NCI-H748 treated with DMSO at 0.1 percent for 48 hours (cell line): ENCODE measurements around the gene EFCAB7.
A peak's percentile ranks its signal among the peaks of the same experiment; 100 is the strongest.

ENCODE experiments used
- DNase-seq: peaks from one replicate; lab custom pipeline; 2025; lab: John Stamatoyannopoulos, UW

Gene EFCAB7

GRCh38 chr1:63522891-63523728 lies at the start of gene EFCAB7, which contains the start of gene ITGB3BP:
Gene EFCAB7, plus strand, starts transcription at chr1:63523525. Its CDS starts 2,048 bp downstream, at chr1:63525573.
Gene ITGB3BP, minus strand, starts transcription at chr1:63523225. Its CDS starts 92 bp downstream, at chr1:63523133.
- DNase-seq = peak; percentile 93

- DNase-seq = no peak
These were observed 47.6 kb upstream of the EFCAB7 start for GRCh38 chr1:63475761-63476160.

GRCh38 chr1:63480057-63480456 lies 43.3 kb upstream of the EFCAB7 start:
- DNase-seq = no peak

GRCh38 chr1:63486629-63487028 lies 36.7 kb upstream of the EFCAB7 start:
- DNase-seq = no peak

- DNase-seq = no peak
These were observed 35.8 kb upstream of the EFCAB7 start for GRCh38 chr1:63487336-63488065.

- DNase-seq = no peak
These were observed 25.7 kb upstream of the EFCAB7 start for GRCh38 chr1:63497577-63497976.

- DNase-seq = no peak
These were observed 25.2 kb upstream of the EFCAB7 start for GRCh38 chr1:63498106-63498505.

GRCh38 chr1:63501256-63501655 lies 22.1 kb upstream of the EFCAB7 start:
- no peak for DNase-seq

GRCh38 chr1:63506782-63507181 lies 16.5 kb upstream of the EFCAB7 start:
- DNase-seq = no peak

- no peak for DNase-seq
These were observed 13.6 kb upstream of the EFCAB7 start for GRCh38 chr1:63509718-63510117.

- DNase-seq = no peak
These were observed 10.7 kb upstream of the EFCAB7 start for GRCh38 chr1:63512584-63512983.

- no peak for DNase-seq
These were observed 6.7 kb upstream of the EFCAB7 start for GRCh38 chr1:63516629-63517028.

GRCh38 chr1:63523738-63524137 lies 413 bp downstream of the EFCAB7 start:
- no peak for DNase-seq

GRCh38 chr1:63524201-63524600 lies 876 bp downstream of the EFCAB7 start:
- no peak for DNase-seq

- DNase-seq = no peak
These were observed 9.4 kb downstream of the EFCAB7 start for GRCh38 chr1:63532727-63533126.

GRCh38 chr1:63533931-63534330 lies 10.6 kb downstream of the EFCAB7 start:
- no peak for DNase-seq

- DNase-seq = no peak
These were observed 11.1 kb downstream of the EFCAB7 start for GRCh38 chr1:63534406-63534805.

GRCh38 chr1:63537006-63537405 lies 13.7 kb downstream of the EFCAB7 start:
- no peak for DNase-seq

GRCh38 chr1:63537940-63538339 lies 14.6 kb downstream of the EFCAB7 start:
- DNase-seq = no peak

GRCh38 chr1:63545780-63546179 lies 22.5 kb downstream of the EFCAB7 start:
- DNase-seq = no peak

- DNase-seq = no peak
These were observed 24.4 kb downstream of the EFCAB7 start for GRCh38 chr1:63547621-63548294.

GRCh38 chr1:63548303-63548702 lies 25.0 kb downstream of the EFCAB7 start:
- DNase-seq = no peak

- no peak for DNase-seq
These were observed 25.6 kb downstream of the EFCAB7 start for GRCh38 chr1:63548877-63549276.
